GM19238 (cell line): ENCODE data around the gene PDE1A.

ENCODE experiments used
- DNase-seq: peaks from one replicate; pipeline ENCODE4 v3.0.0; 2011; ENCODE audit warnings: low spot score; ENCODE audit not compliant: insufficient read length

PDE1A gene

DNA sequence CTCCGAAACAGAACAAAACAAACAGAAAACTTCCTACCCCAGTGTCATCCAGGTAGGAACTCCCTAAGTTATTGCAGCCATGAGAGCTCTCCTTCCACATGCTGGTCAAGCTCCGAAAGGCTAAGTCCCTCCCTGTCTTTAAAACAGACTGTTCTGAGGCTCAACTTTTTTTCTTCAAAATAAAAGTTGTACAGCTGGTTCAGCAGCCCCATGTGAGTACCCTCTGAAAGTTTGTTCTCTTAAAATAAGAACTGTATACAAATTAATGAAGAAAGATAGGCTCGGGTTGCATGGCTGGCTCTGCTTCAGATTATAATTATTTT lies at the start of gene PDE1A:
TSS of gene PDE1A (minus strand) at position 119 of the 323 bp plus-strand sequence.
- DNase-seq, result no peak

DNA sequence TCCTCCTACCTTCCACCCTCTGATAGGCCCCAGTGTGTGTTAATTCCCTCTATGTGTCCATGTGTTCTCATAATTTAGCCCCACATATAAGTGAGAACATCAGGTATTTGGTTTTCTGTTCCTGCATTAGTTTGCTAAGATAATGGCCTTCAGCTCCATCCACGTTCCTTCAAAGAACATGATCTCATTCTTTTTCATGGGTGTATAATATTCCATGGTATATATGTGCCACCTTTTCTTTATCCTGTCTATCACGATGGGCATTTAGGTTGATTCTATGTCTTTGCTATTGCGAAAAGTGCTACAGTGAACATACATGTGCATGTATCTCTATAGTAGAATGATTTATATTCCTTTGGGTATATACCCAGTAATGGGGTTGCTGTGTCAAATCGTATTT lies 46.8 kb upstream of the PDE1A start:
- no peak for DNase-seq

- no peak for DNase-seq
Observed at GRCh38 chr2:182463760-182464159, 36.9 kb upstream of the PDE1A start.

GRCh38 chr2:182456784-182457183 lies 29.9 kb upstream of the PDE1A start:
- no peak for DNase-seq

GRCh38 chr2:182452456-182452990 lies 25.7 kb upstream of the PDE1A start:
- DNase-seq, result no peak

GRCh38 chr2:182448371-182448770 lies 21.5 kb upstream of the PDE1A start:
- no peak for DNase-seq

GRCh38 chr2:182447863-182448262 lies 21.0 kb upstream of the PDE1A start:
- DNase-seq, result no peak

DNA sequence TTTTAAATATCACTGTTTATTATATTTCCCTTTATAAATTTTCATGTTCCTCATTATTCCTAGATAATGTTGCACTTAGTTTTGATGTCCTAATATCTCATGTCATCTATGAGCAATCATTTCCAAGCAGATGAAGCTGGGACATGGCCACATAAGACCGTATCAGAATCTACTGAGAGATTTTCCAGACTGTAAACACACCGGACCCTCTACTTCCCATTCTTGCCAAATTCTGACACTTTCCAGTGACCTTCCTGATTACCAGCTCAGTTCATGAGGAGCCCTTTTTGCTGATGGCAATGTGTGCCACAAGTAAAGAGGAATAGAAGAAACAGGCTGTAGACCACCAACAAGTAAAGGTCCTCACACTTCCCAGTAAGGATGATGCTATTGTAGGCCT lies 20.3 kb upstream of the PDE1A start:
- DNase-seq, result no peak

GRCh38 chr2:182446087-182446486 lies 19.3 kb upstream of the PDE1A start:
- DNase-seq, result no peak

DNA sequence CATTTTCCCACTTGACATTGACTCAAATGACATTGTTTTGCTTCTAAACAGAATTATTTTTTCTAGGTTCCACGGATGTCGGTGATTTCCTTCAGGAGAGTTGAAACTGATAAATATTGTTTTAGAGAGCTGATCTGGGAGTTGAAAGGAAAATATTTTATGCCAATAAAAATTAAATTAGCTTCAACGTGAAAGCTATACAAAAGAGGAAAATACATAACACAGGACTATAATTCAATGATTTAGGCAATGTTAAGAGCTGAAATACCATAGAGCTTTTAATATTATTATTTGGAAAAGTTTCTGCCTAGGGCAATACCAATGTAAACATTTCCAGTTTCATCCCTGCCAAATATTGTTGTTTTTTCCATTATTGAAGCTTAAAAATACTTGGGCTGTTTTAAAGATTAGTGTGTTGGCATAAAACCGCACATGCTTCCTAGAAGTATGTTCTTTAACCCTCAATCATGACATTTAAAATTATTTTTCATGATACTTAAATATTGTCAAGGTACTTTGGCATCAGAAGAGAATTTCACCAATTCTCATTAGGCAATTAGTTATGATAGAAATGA lies 18.6 kb upstream of the PDE1A start:
- DNase-seq, result no peak

GRCh38 chr2:182444806-182445205 lies 18.0 kb upstream of the PDE1A start:
- no peak for DNase-seq

DNA sequence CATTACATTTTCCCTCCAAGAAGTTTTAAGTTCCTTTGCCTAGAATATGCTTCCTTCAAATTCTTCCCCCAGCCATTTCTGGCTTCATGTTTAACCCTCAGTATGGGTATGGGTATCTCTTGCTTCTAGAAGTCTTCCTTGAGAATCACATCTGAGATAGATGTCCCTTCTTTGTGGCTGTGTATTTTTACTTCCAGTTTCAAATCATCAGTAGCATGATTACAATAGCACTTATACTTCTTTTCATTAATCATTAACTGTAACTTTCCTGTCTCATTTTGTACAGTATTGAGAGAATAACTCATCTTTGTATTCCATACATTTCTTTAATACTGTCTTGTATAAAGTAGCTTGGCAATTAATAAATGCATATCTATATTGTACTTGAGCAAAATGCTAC lies 17.3 kb upstream of the PDE1A start:
- no peak for DNase-seq

DNA sequence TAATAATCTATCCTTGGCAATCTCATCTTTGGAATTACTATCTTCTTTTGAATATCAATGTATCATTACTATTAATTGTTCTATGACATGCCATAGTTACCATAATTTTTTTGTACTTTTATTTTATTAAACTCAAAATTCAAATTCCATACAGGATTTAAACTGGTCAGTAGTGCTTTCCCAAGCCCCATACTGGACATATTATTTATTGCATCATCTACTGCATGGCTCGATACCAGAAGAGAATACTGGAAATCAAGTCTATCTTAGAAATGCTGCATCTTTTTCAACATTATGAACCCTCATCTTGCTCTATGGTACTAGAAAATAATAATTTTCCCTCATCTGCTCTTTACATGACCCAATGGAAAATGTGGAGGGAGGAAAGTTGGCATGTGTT lies 9.4 kb upstream of the PDE1A start:
- no peak for DNase-seq

- DNase-seq, result no peak
Observed at GRCh38 chr2:182435754-182436153, 8.9 kb upstream of the PDE1A start.

DNA sequence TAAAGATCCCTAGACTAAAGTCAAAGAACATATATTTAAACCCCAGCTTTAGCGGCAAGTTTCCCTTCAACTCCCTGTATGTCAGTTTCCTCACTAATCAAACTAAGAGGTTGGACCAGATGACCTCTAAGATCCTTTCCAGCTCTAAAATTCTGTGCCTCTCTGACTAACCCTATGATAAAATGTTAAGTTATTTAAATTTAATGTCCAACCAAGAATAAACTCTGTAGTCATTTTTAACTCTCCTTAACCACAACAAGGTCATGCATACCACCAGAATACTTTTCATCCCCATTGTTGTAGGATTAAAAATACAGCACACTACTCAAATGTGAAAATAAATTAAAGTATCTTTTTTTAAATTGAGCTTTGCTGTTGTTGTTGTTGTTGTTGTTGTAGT lies 5.2 kb upstream of the PDE1A start:
- DNase-seq, result no peak

GRCh38 chr2:182428476-182428875 lies 1.6 kb upstream of the PDE1A start:
- DNase-seq, result no peak

- no peak for DNase-seq
Observed at GRCh38 chr2:182426082-182426917, 536 bp downstream of the PDE1A start.

DNA sequence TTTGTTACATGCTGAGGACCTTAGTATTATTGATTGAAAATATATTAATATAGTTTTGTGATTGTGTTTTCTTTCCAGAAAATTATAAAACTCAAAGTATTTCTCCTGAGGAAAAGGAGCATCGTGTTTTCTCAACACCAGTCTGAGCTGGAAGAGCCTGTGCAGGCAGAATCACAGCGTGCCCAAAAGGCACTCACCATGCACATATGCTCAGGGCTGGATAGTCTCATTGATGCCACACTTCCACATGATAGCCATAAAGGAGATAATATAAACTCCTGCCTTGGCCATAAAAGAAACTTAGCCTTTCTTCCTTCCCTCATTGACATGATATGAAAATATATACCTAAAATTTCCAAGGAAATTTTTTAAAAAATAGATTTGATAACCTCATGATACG lies 4.0 kb downstream of the PDE1A start:
- no peak for DNase-seq

GRCh38 chr2:182420669-182421068 lies 6.2 kb downstream of the PDE1A start:
- DNase-seq, result no peak

DNA sequence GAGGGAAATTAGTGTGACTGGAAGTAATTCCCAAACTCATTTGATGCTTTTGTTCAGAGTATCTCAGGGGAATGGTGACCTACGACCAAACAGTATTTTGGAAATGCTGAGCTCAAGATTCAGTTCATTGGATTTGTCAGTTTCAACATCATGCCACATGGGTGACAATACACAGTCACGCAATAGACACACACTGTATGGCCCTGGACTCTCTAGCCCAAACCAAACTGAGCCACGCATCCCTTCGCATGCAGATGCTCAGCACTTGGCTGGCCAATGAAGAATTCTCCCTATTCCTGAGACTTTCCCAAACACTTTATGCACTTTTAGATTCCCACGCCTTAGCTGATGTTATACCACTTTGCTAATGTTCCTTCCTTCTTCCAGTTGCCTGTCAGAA lies 10.0 kb downstream of the PDE1A start:
- no peak for DNase-seq

- no peak for DNase-seq
Observed at GRCh38 chr2:182416191-182416590, 10.6 kb downstream of the PDE1A start.

DNA sequence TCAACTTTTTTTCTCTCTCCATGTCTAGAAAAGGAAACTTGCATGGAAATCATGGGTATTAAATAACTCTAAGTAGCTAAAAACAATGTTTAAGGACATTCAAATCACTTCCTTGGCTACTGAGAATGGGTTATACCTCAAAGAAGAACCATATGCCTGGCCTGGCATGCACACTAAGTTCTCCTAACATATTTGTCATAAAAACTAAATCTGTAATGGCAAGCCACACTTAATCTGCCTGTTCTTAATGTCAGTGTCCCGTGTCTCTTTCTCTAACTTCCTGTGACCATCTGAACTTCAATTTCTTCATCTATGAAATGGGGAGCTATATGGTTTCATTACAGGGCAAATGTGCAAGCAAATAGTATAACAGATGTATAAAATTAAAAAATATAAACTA lies 11.1 kb downstream of the PDE1A start:
- DNase-seq, result no peak

- no peak for DNase-seq
Observed at GRCh38 chr2:182412858-182413257, 14.0 kb downstream of the PDE1A start.
